H1 (cell line): ENCODE data around the gene SENP1. TPM values are rescaled to one million over a fixed set of nuclear protein-coding genes. Genes with fewer than 3 reads are reported as not detected.

ENCODE experiments used
- CTCF ChIA-PET: fragments of 300-600 bp; sonication (Branson Sonifier 250); formaldehyde crosslinking; loops from one replicate; lab custom pipeline; 2021; ENCODE audit not compliant: partially characterized antibody; lab: Charles Lee
- POLR2A ChIA-PET: fragments of 300-600 bp; sonication (Branson Sonifier 250); formaldehyde crosslinking; loops from one replicate; lab custom pipeline; 2021; ENCODE audit warnings: inconsistent platforms; ENCODE audit not compliant: partially characterized antibody; lab: Charles Lee
- DNase-seq, 2 experiments: peaks; one replicate each; pipeline versions ENCODE4 v3.0.0 to v3.0.0-alpha.2; 2010 to 2022; ENCODE audit warnings: low spot score in 2 of 2, low read depth in 1 of 2, mixed read lengths in 1 of 2
- FAIRE-seq: peaks from 2 replicates; lab custom pipeline; 2011; peaks lifted over from hg19 to GRCh38; lab: Jason Lieb, UNC
- H2AFZ ChIP-seq: 2 replicates; pipeline ENCODE4 v1.8.1; 2012; ENCODE audit warnings: low read length, inconsistent platforms
- H2AK5ac ChIP-seq: 2 replicates; pipeline ENCODE4 v1.6.1; 2013; ENCODE audit warnings: low read depth, low read length
- H2BK120ac ChIP-seq: replicated peaks from 2 replicates; pipeline ENCODE3; 2013; ENCODE audit warnings: low read depth, low read length, inconsistent platforms
- H2BK12ac ChIP-seq: 2 replicates; pipeline ENCODE4 v1.6.1; 2013; ENCODE audit warnings: low read depth, low read length
- H2BK15ac ChIP-seq: 2 replicates; pipeline ENCODE4 v1.6.1; 2013; ENCODE audit warnings: low read length
- H2BK20ac ChIP-seq: 2 replicates; pipeline ENCODE4 v1.6.1; 2013; ENCODE audit warnings: low read length
- H2BK5ac ChIP-seq: 2 replicates; pipeline ENCODE4 v1.6.1; 2013; ENCODE audit warnings: low read depth, low read length
- H3K14ac ChIP-seq: 2 replicates; pipeline ENCODE4 v1.6.1; 2013; ENCODE audit warnings: inconsistent platforms; ENCODE audit not compliant: insufficient read length
- H3K18ac ChIP-seq: 2 replicates; pipeline ENCODE4 v1.6.1; 2013; ENCODE audit warnings: low read length; ENCODE audit errors: extremely low read depth
- H3K23ac ChIP-seq: 2 replicates; pipeline ENCODE4 v1.6.1; 2013; ENCODE audit warnings: inconsistent platforms; ENCODE audit not compliant: insufficient read length
- H3K23me2 ChIP-seq: 2 replicates; pipeline ENCODE4 v1.6.1; 2013; ENCODE audit warnings: low read depth, low read length
- H3K27ac ChIP-seq: 2 replicates; pipeline ENCODE4 v1.6.1; 2011; ENCODE audit warnings: low read depth, low read length, inconsistent platforms
- H3K27me3 ChIP-seq, 4 experiments: replicated peaks in 1 of 4; 1 replicate in 1 of 4; 2 replicates in 3 of 4; pipeline versions ENCODE4 v1.6.1 to v1.8.1; 2011 to 2013; ENCODE audit warnings: low read length in 3 of 4, mild to moderate bottlenecking in 3 of 4, inconsistent platforms in 2 of 4, mixed read lengths in 2 of 4, moderate library complexity in 1 of 4; ENCODE audit not compliant: control insufficient read depth in 3 of 4, insufficient read depth in 3 of 4; ENCODE audit errors: extremely low read depth in 1 of 4
- H3K36me3 ChIP-seq, 4 experiments: 2 replicates each; pipeline versions ENCODE4 v1.6.1 to v1.8.1; 2011 to 2013; ENCODE audit warnings: mild to moderate bottlenecking in 4 of 4, low read length in 3 of 4, moderate library complexity in 2 of 4, control low read depth in 1 of 4, inconsistent platforms in 1 of 4; ENCODE audit not compliant: insufficient read depth in 4 of 4, control insufficient read depth in 2 of 4
- H3K4ac ChIP-seq: replicated peaks from 2 replicates; pipeline ENCODE3; 2013; ENCODE audit warnings: low read length, low read depth, mixed read lengths, inconsistent platforms; ENCODE audit not compliant: insufficient read length
- H3K4me1 ChIP-seq, 4 experiments: replicated peaks in 1 of 4; 1 replicate in 1 of 4; 2 replicates in 3 of 4; pipeline versions ENCODE4 v1.6.1 to v1.8.1; 2011 to 2013; ENCODE audit warnings: low read length in 3 of 4, inconsistent platforms in 2 of 4, mixed read lengths in 1 of 4; ENCODE audit not compliant: insufficient read depth in 4 of 4, control insufficient read depth in 3 of 4
- H3K4me2 ChIP-seq, 2 experiments: 2 replicates each; pipeline versions ENCODE4 v1.6.1 to v1.8.1; 2011 to 2013; ENCODE audit warnings: low read depth in 2 of 2, low read length in 2 of 2, control low read depth in 1 of 2, inconsistent platforms in 1 of 2, mild to moderate bottlenecking in 1 of 2; ENCODE audit not compliant: insufficient read depth in 1 of 2
- H3K4me3 ChIP-seq, 4 experiments: fragments of 200-600, 300-600 bp in 1 of 4; sonication (generic), shearing (Covaris generic), sonication (Bioruptor Twin) in 1 of 4; 2 replicates each; pipeline versions ENCODE4 v1.5.1 to v1.8.1; 2011 to 2016; ENCODE audit warnings: low read length in 4 of 4, low read depth in 3 of 4, control low read depth in 2 of 4, inconsistent platforms in 2 of 4, mild to moderate bottlenecking in 2 of 4, mixed read lengths in 1 of 4, moderate library complexity in 1 of 4; ENCODE audit not compliant: insufficient read depth in 2 of 4; ENCODE audit errors: extremely low read depth in 1 of 4
- H3K56ac ChIP-seq: replicated peaks from 2 replicates; pipeline ENCODE3; 2013; ENCODE audit warnings: low read depth, mild to moderate bottlenecking, mixed read lengths, low read length, inconsistent platforms; ENCODE audit not compliant: insufficient read length
- H3K79me1 ChIP-seq: 2 replicates; pipeline ENCODE4 v1.6.1; 2013; ENCODE audit warnings: low read depth, low read length, control low read depth
- H3K79me2 ChIP-seq, 2 experiments: 2 replicates each; pipeline versions ENCODE4 v1.6.1 to v1.8.1; 2012 to 2013; ENCODE audit warnings: low read length in 2 of 2, mild to moderate bottlenecking in 2 of 2, inconsistent platforms in 1 of 2; ENCODE audit not compliant: insufficient read depth in 2 of 2, control insufficient read depth in 1 of 2
- H3K9ac ChIP-seq, 4 experiments: replicated peaks in 1 of 4; 1 replicate in 1 of 4; 2 replicates in 3 of 4; pipeline versions ENCODE4 v1.6.1 to v1.8.1; 2011 to 2013; ENCODE audit warnings: low read depth in 3 of 4, low read length in 3 of 4, control low read depth in 2 of 4, mild to moderate bottlenecking in 2 of 4, moderate library complexity in 2 of 4, inconsistent platforms in 1 of 4; ENCODE audit errors: extremely low read depth in 1 of 4
- H3K9me3 ChIP-seq, 2 experiments: 2 replicates each; pipeline versions ENCODE4 v1.6.1 to v1.8.1; 2012 to 2013; ENCODE audit warnings: mild to moderate bottlenecking in 2 of 2, moderate library complexity in 2 of 2, control low read depth in 1 of 2, inconsistent platforms in 1 of 2, low read depth in 1 of 2, low read length in 1 of 2, mixed read lengths in 1 of 2; ENCODE audit not compliant: insufficient read depth in 2 of 2
- H4K20me1 ChIP-seq, 2 experiments: replicated peaks in 1 of 2; 2 replicates each; pipeline versions ENCODE3 to v1.8.1; 2011 to 2013; ENCODE audit warnings: inconsistent platforms in 2 of 2, low read length in 2 of 2, mild to moderate bottlenecking in 1 of 2; ENCODE audit not compliant: insufficient read depth in 2 of 2, control insufficient read depth in 1 of 2
- H4K5ac ChIP-seq: 2 replicates; pipeline ENCODE4 v1.6.1; 2013; ENCODE audit warnings: low read length, low read depth, mixed read lengths, inconsistent platforms; ENCODE audit not compliant: insufficient read length
- H4K8ac ChIP-seq: 2 replicates; pipeline ENCODE4 v1.8.0; 2013; ENCODE audit warnings: mild to moderate bottlenecking, moderate library complexity, low read length, inconsistent platforms; ENCODE audit not compliant: insufficient read depth; ENCODE audit errors: extremely low read depth
- H4K91ac ChIP-seq: replicated peaks from 2 replicates; pipeline ENCODE3; 2013; ENCODE audit warnings: low read length, mixed read lengths, inconsistent platforms; ENCODE audit not compliant: insufficient read length
- ASH2L ChIP-seq: fragments of 200-600, 300-600 bp; sonication (generic); IDR thresholded peaks from one replicate; pipeline ENCODE4 v1.7.1; 2017; ENCODE audit warnings: low read length
- CHD1 ChIP-seq: IDR thresholded peaks from 2 replicates; pipeline ENCODE4 v1.6.1; 2012; ENCODE audit warnings: low read depth, low read length, improper control_type of control experiment
- CTBP2 ChIP-seq: IDR thresholded peaks from 2 replicates; pipeline ENCODE4 v1.7.0; 2011; ENCODE audit warnings: borderline replicate concordance, mild to moderate bottlenecking, moderate library complexity, mixed read lengths, low read length; ENCODE audit not compliant: insufficient read depth, insufficient read length
- KDM4A ChIP-seq: IDR thresholded peaks from one replicate; pipeline ENCODE4 v1.7.1; 2012; ENCODE audit warnings: low read depth, mild to moderate bottlenecking, moderate library complexity, low read length, inconsistent platforms; ENCODE audit not compliant: severe bottlenecking
- MAX ChIP-seq: IDR thresholded peaks from 2 replicates; pipeline ENCODE4 v1.6.1; 2012; ENCODE audit warnings: inconsistent platforms
- RAD21 ChIP-seq, 2 experiments: IDR thresholded peaks in 1 of 2; conservative IDR thresholded peaks in 1 of 2; 2 replicates each; pipeline ENCODE4 v1.6.1; 2011; ENCODE audit warnings: low read depth in 2 of 2, low read length in 2 of 2, improper control_type of control experiment in 1 of 2, inconsistent platforms in 1 of 2, mild to moderate bottlenecking in 1 of 2, moderate library complexity in 1 of 2
- RNF2 ChIP-seq: fragments of 200-900, 300-1000 bp; sonication (generic); IDR thresholded peaks from 2 replicates; pipeline ENCODE4 v1.7.1; 2016; ENCODE audit warnings: borderline replicate concordance, low read depth, mild to moderate bottlenecking, antibody characterized with exemption, low read length; ENCODE audit not compliant: poor library complexity, severe bottlenecking; ENCODE audit errors: missing control alignments
- RXRA ChIP-seq: IDR thresholded peaks from 2 replicates; pipeline ENCODE4 v1.6.1; 2011; ENCODE audit warnings: low read depth, mild to moderate bottlenecking, low read length, moderate library complexity; ENCODE audit not compliant: insufficient read depth
- TCF12 ChIP-seq: IDR thresholded peaks from 2 replicates; pipeline ENCODE4 v1.6.1; 2011; ENCODE audit warnings: low read depth, mild to moderate bottlenecking, low read length
- YY1 ChIP-seq: IDR thresholded peaks from 2 replicates; pipeline ENCODE4 v1.6.1; 2011; ENCODE audit warnings: low read depth, mild to moderate bottlenecking, low read length
- WGBS, 2 experiments: shearing (Covaris generic) in 1 of 2; methylation state at CpG; one replicate each; pipeline versions ENCODE4 v1.1.6 to v1.1.7; 2013 to 2015; ENCODE audit warnings: low lambda C conversion rate in 2 of 2, mixed read lengths in 2 of 2, inconsistent platforms in 1 of 2, low coverage in 1 of 2, missing lambda C conversion rate in 1 of 2; ENCODE audit not compliant: insufficient replicate concordance in 2 of 2, insufficient coverage in 1 of 2, insufficient read length in 1 of 2; ENCODE audit errors: extremely low coverage in 1 of 2, missing lambda C conversion rate in 1 of 2; 5-methylcytosine and 5-hydroxymethylcytosine counted together
- polyA plus RNA-seq, 7 experiments: library from polyadenylated mRNA; depleted of rRNA in 3 of 7; stranded (reverse) in 5 of 7; unstranded in 2 of 7; fragments of >200 nt in 5 of 7; fragments of 200-250 nt in 2 of 7; gene quantifications; 1 replicate in 5 of 7; 2 replicates in 1 of 7; 4 replicates in 1 of 7; pipeline versions ENCODE4 v1.2.1 to v1.2.3, GENCODE V29; 2011 to 2013; ENCODE audit warnings: missing spikeins in 2 of 7, mixed read lengths in 2 of 7
- total RNA-seq: library from RNA; stranded (reverse); fragmentation: NEBNext Ultra II Directional; extraction: Animal tissue kit (Norgen Biotek cat#: 25700); gene quantifications from 2 replicates; pipeline ENCODE4 v1.2.1, GENCODE V29; 2021

The SENP1 gene
- total and polyA plus RNA-seq, 2 of the 8 experiments (the other 6 are each of a cell fraction or from before 2014, with no cell fraction given): 14.2 to 31.5 TPM

GRCh38 chr12:48001505-48002413 is 104.1 kb downstream of the SENP1 start:
- no peaks in the 10 kb centered on the region for H3K9me3 ChIP-seq
- H3K4me1 ChIP-seq: peaks cover 21 to 34% (median 24%) of the 10 kb centered on the region in 4 experiments
- POLR2A ChIA-PET: interaction anchor here (0.6 to 1.8 kb wide), 6 partner anchors 20 to 408 kb away, joined by 3 to 7 read pairs (median 3); partner anchors contain the start of genes SENP1, TMEM106C and VDR
- H2BK120ac ChIP-seq: no peak overlapping the region
- no peak overlapping the region for H2BK20ac ChIP-seq
- no peak overlapping the region for H4K5ac ChIP-seq
- H3K79me1 ChIP-seq: no peaks in the 10 kb centered on the region; the same call in 1 of the 2 replicates
- H3K4me3 ChIP-seq: peak overlapping the region; percentile 24 to 60 (median 44); a peak in 7 of 8 replicates
- no peak overlapping the region for H3K27ac ChIP-seq
- CTCF ChIA-PET: interaction anchor here (0.9 to 2.6 kb wide), 9 partner anchors 10 to 184 kb away, joined by 3 to 11 read pairs (median 4); partner anchors contain the start of gene TMEM106C
- no peak overlapping the region for H2BK5ac ChIP-seq
- H3K56ac ChIP-seq: no peak overlapping the region
- WGBS, 2 experiments: 1% methylated on average over 52 of the region's 57 CpGs; no CpG with 5 or more reads in 1 of the 2 experiments
- H2AK5ac ChIP-seq: no peak overlapping the region
- no peak overlapping the region for H3K14ac ChIP-seq
- H3K36me3 ChIP-seq: no peaks in the 10 kb centered on the region
- DNase-seq (peak in 1 of 2 experiments; percentile 81), FAIRE-seq (no peak)
- no peak overlapping the region for H3K9ac ChIP-seq
- H2BK12ac ChIP-seq: no peak overlapping the region
- H4K8ac ChIP-seq: peak overlapping the region; percentile 39; the same call in 1 of the 2 replicates
- H2BK15ac ChIP-seq: no peak overlapping the region
- H3K23me2 ChIP-seq: peaks cover 25% of the 10 kb centered on the region
- H3K4ac ChIP-seq: no peak overlapping the region
- peak overlapping the region; percentile 24 for H3K18ac ChIP-seq
- no peak overlapping the region for H2AFZ ChIP-seq
- peaks cover 5 to 20% of the 10 kb centered on the region in 2 experiments for H4K20me1 ChIP-seq
- no peak overlapping the region for H4K91ac ChIP-seq
- peaks cover 60 to 98% (median 97%) of the 10 kb centered on the region in 4 experiments for H3K27me3 ChIP-seq
- H3K4me2 ChIP-seq: peak overlapping the region; percentile 90 to 99
- H3K23ac ChIP-seq: no peak overlapping the region
- H3K79me2 ChIP-seq: no peaks in the 10 kb centered on the region
- TF ChIP-seq CHD1: no peak
- peak; percentile 20 for TF ChIP-seq RNF2
- no peak for TF ChIP-seq RAD21 (IDR thresholded peaks at IDR 0.05 in 1 of 2, conservative IDR thresholded peaks at IDR 0.05 in 1 of 2; ENCODE audit: low read depth in 2 of 2, low read length in 2 of 2)
- peak; percentile 83 for TF ChIP-seq KDM4A
- TF ChIP-seq ASH2L: no peak
- TF ChIP-seq RXRA: no peak
- TF ChIP-seq TCF12: no peak
- no peak for TF ChIP-seq MAX
- TF ChIP-seq YY1: no peak
- no peak for TF ChIP-seq CTBP2
